HFFc6 (cell line): ENCODE measurements around the gene SLC38A3. TPM values are rescaled to one million over a fixed set of nuclear protein-coding genes. Genes with fewer than 3 reads are reported as not detected.

Experiments used
- DNase-seq: peaks from one replicate; pipeline ENCODE4 v3.0.0-alpha.2; 2018
- H3K27ac Mint-ChIP-seq: 2 replicates; pipeline ENCODE4 v1.8.0; 2020; ENCODE audit warnings: mild to moderate bottlenecking, mixed read lengths
- H3K27me3 Mint-ChIP-seq: 2 replicates; pipeline ENCODE4 v1.8.0; 2021; ENCODE audit warnings: mild to moderate bottlenecking, moderate library complexity, mixed read lengths; ENCODE audit not compliant: insufficient read depth
- H3K36me3 Mint-ChIP-seq: 2 replicates; pipeline ENCODE4 v1.8.0; 2021; ENCODE audit warnings: low read depth, mixed read lengths
- H3K4me1 Mint-ChIP-seq: 2 replicates; pipeline ENCODE4 v1.8.0; 2020; ENCODE audit warnings: low read depth, mixed read lengths
- H3K4me3 Mint-ChIP-seq: 2 replicates; pipeline ENCODE4 v1.8.0; 2020; ENCODE audit warnings: mild to moderate bottlenecking, moderate library complexity, mixed read lengths
- H3K9me3 Mint-ChIP-seq: 2 replicates; pipeline ENCODE4 v1.8.0; 2020; ENCODE audit warnings: mild to moderate bottlenecking, mixed read lengths
- CTCF ChIP-seq: fragments of 200-600 bp; sonication (generic); IDR thresholded peaks from 2 replicates; pipeline ENCODE4 v1.5.0; 2021; ENCODE audit warnings: antibody characterized with exemption, mild to moderate bottlenecking
- total RNA-seq, 6 experiments: library from RNA; stranded (reverse); fragmentation: NEBNext Ultra II Directional; extraction: Animal tissue kit (Norgen Biotek cat#: 25700); gene quantifications; 2 replicates in 1 of 6; 3 replicates in 5 of 6; pipeline ENCODE4 v1.2.3, GENCODE V29; 2021

The SLC38A3 gene
- total RNA-seq, 6 experiments from 2014 or later = 0.16 to 0.24 TPM; not detected in 4

- DNase-seq = no peak
- peaks cover 12% of the 10 kb centered on the region for H3K36me3 Mint-ChIP-seq
- H3K27ac Mint-ChIP-seq = peak overlapping the region; percentile 49
- H3K4me1 Mint-ChIP-seq = peaks cover 29% of the 10 kb centered on the region
- H3K27me3 Mint-ChIP-seq = peaks cover 2% of the 10 kb centered on the region; the same call in 1 of the 2 replicates
- no peak overlapping the region for H3K4me3 Mint-ChIP-seq
- no peak for TF ChIP-seq CTCF
- H3K9me3 Mint-ChIP-seq = no peaks in the 10 kb centered on the region
Measured at GRCh38 chr3:50258029-50258680, 53.1 kb downstream of the SLC38A3 start.

- peaks cover 5% of the 10 kb centered on the region for H3K36me3 Mint-ChIP-seq
- 0 out of 2 replicates have a peak, but pooled peaks have one; percentile 9 for TF ChIP-seq CTCF
- H3K27ac Mint-ChIP-seq = peak overlapping the region; percentile 49; the same call in 1 of the 2 replicates
- H3K4me3 Mint-ChIP-seq = no peak overlapping the region
- H3K4me1 Mint-ChIP-seq = peaks cover 30% of the 10 kb centered on the region
- no peaks in the 10 kb centered on the region for H3K9me3 Mint-ChIP-seq
- DNase-seq = no peak
- H3K27me3 Mint-ChIP-seq = 0 out of 2 replicates have a peak, but pooled peaks cover 2% of the 10 kb centered on the region
Measured at GRCh38 chr3:50258979-50259378, 53.9 kb downstream of the SLC38A3 start.

GRCh38 chr3:50259432-50260026, 54.5 kb downstream of the SLC38A3 start:
- Mint-ChIP-seq H3K36me3 (peaks cover 5% of the 10 kb centered on the region), H3K27ac (peak overlapping the region; percentile 76), H3K9me3 (no peaks in the 10 kb centered on the region), H3K27me3 (0 out of 2 replicates have a peak, but pooled peaks cover 2% of the 10 kb centered on the region), H3K4me1 (peaks cover 30% of the 10 kb centered on the region), H3K4me3 (peak overlapping the region; percentile 13; the same call in 1 of the 2 replicates)
- no peak for TF ChIP-seq CTCF
- no peak for DNase-seq

DNA sequence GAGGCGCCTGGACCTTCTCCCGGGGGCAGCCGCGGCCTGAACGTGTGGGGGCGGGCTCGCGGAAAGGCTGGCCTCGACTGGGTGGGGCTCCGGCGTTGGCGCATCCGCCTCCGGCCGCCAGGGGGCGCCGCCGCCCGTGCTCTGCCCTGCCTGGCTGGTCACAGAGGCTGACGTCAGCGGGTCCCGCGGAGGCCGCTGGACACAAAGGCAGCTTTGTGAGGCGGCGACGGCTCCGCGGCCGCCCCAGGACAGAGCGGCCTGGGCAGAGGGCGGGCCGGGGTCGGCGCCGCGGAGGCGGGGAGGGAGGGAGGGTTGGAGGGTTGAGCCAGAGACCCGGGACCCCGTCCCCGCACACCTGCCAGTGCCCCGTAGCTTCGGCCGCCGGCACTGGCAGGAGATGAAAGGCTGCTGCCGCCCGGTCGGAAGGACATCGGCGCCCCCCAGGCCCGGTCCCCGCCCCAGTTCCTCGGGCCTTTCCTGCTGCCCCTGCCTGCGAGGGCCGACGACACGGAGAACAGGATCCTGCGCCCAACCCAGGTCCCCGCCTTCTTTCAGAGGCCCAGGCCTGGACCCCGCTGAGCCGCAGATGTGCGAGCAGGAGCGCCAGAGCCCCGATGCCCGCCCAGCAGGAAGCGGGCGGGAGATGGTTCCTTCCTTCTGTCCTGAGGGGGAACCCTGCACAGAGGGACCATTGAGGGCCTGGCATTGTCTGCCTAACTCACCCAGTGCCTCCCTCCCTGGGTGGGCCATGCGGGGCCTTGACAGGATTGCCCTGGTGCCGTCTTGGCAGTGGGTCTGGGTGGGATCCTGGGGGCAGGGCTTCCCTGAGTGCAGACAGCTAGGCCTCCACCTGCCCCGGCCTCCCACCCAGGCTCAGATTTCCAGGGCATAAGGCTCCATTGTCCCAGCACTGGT, 55.2 kb downstream of the SLC38A3 start:
- peaks cover 5% of the 10 kb centered on the region for H3K36me3 Mint-ChIP-seq
- no peaks in the 10 kb centered on the region for H3K9me3 Mint-ChIP-seq
- peaks cover 29% of the 10 kb centered on the region for H3K4me1 Mint-ChIP-seq
- peak; percentile 84 for DNase-seq
- H3K27me3 Mint-ChIP-seq = peaks cover 2% of the 10 kb centered on the region; the same call in 1 of the 2 replicates
- TF ChIP-seq CTCF = peak; percentile 99
- peak overlapping the region; percentile 76 for H3K27ac Mint-ChIP-seq
- H3K4me3 Mint-ChIP-seq = peak overlapping the region; percentile 22; the same call in 1 of the 2 replicates

DNA sequence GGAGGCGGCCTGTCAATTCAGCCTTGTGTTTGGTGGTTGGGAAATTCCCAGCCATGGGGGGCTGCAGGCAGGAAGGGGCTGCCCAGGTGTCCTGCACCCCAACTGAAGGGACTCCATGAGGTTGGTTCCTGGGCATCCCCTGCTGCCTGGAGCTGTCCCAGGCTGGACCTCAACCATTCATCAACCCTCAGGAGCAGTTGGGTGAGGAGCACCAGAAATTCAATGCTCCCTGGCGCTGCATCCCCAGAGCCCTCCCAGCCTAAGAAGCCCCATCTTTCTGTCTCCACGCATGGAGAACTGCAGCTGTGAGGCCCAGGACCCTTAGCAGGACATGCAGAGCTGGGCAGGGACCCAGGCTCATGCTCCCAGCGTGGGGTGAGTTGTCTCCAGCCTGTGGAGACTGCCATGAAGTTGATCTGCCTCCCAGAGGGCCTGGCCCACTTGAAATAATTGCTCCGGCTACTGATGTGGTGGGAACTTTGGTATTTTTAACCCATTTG, 55.9 kb downstream of the SLC38A3 start:
- H3K27me3 Mint-ChIP-seq = peaks cover 6% of the 10 kb centered on the region
- H3K27ac Mint-ChIP-seq = peak overlapping the region; percentile 54
- peaks cover 35% of the 10 kb centered on the region for H3K4me1 Mint-ChIP-seq
- H3K4me3 Mint-ChIP-seq = no peak overlapping the region
- peaks cover 5% of the 10 kb centered on the region for H3K36me3 Mint-ChIP-seq
- H3K9me3 Mint-ChIP-seq = no peaks in the 10 kb centered on the region
- DNase-seq = no peak
- TF ChIP-seq CTCF = no peak
